Measurements from ENCODE around the gene FAM3B.

The FAM3B gene

GRCh38 chr21:41369920-41370839 lies 53.6 kb downstream of the FAM3B start:
- no peak for DNase-seq

GRCh38 chr21:41370840-41371684 lies 54.5 kb downstream of the FAM3B start:
- DNase-seq, result no peak

GRCh38 chr21:41371685-41372030 lies 55.1 kb downstream of the FAM3B start:
- no peak for DNase-seq

GRCh38 chr21:41373253-41373652 lies 56.7 kb downstream of the FAM3B start:
- DNase-seq, result no peak

- no peak for DNase-seq
Measured at GRCh38 chr21:41373763-41374162, 57.2 kb downstream of the FAM3B start.

GRCh38 chr21:41374177-41374712 lies 57.6 kb downstream of the FAM3B start:
- DNase-seq, result no peak

GRCh38 chr21:41374867-41375533 lies 58.4 kb downstream of the FAM3B start:
- no peak for DNase-seq

GRCh38 chr21:41375875-41376274 lies 59.3 kb downstream of the FAM3B start:
- DNase-seq, result no peak

- no peak for DNase-seq
Measured at GRCh38 chr21:41377715-41378114, 61.1 kb downstream of the FAM3B start.

- no peak for DNase-seq
Measured at GRCh38 chr21:41378849-41379248, 62.2 kb downstream of the FAM3B start.

- DNase-seq, result no peak
Measured at GRCh38 chr21:41379901-41380300, 63.3 kb downstream of the FAM3B start.

GRCh38 chr21:41381731-41382130 lies 65.1 kb downstream of the FAM3B start:
- DNase-seq, result no peak

- DNase-seq, result no peak
Measured at GRCh38 chr21:41387042-41387819, 70.6 kb downstream of the FAM3B start.

GRCh38 chr21:41387824-41388223 lies 71.2 kb downstream of the FAM3B start:
- DNase-seq, result no peak

GRCh38 chr21:41388259-41388658 lies 71.7 kb downstream of the FAM3B start:
- no peak for DNase-seq

GRCh38 chr21:41390043-41390639 lies 73.5 kb downstream of the FAM3B start:
- DNase-seq, result no peak

GRCh38 chr21:41393876-41394465 lies 77.4 kb downstream of the FAM3B start:
- DNase-seq, result no peak

GRCh38 chr21:41396558-41397075 lies 80.0 kb downstream of the FAM3B start:
- no peak for DNase-seq

GRCh38 chr21:41397471-41397891 lies 80.9 kb downstream of the FAM3B start:
- DNase-seq, result no peak

GRCh38 chr21:41398251-41398650 lies 81.7 kb downstream of the FAM3B start:
- DNase-seq, result no peak

- DNase-seq, result no peak
Measured at GRCh38 chr21:41398831-41399230, 82.2 kb downstream of the FAM3B start.
